ENCODE data around the gene BDKRB2.

BDKRB2 gene

GRCh38 chr14:96252323-96252998 is 47.8 kb downstream of the BDKRB2 start:
- TF ChIP-seq FOXP2 (optimal IDR thresholded peaks at IDR 0.05; ENCODE audit: borderline replicate concordance, extremely low read depth, extremely low read length, insufficient read depth) (no peak), SIN3A (IDR thresholded peaks at IDR 0.05; ENCODE audit: borderline replicate concordance, insufficient read depth, low read length) (no peak), TAF1 (IDR thresholded peaks at IDR 0.05; ENCODE audit: borderline replicate concordance, insufficient read depth, low read length) (no peak), POLR2AphosphoS5 (IDR thresholded peaks at IDR 0.05; ENCODE audit: low read depth, low read length) (no peak)
- TF ChIP-seq, protein P1, sequence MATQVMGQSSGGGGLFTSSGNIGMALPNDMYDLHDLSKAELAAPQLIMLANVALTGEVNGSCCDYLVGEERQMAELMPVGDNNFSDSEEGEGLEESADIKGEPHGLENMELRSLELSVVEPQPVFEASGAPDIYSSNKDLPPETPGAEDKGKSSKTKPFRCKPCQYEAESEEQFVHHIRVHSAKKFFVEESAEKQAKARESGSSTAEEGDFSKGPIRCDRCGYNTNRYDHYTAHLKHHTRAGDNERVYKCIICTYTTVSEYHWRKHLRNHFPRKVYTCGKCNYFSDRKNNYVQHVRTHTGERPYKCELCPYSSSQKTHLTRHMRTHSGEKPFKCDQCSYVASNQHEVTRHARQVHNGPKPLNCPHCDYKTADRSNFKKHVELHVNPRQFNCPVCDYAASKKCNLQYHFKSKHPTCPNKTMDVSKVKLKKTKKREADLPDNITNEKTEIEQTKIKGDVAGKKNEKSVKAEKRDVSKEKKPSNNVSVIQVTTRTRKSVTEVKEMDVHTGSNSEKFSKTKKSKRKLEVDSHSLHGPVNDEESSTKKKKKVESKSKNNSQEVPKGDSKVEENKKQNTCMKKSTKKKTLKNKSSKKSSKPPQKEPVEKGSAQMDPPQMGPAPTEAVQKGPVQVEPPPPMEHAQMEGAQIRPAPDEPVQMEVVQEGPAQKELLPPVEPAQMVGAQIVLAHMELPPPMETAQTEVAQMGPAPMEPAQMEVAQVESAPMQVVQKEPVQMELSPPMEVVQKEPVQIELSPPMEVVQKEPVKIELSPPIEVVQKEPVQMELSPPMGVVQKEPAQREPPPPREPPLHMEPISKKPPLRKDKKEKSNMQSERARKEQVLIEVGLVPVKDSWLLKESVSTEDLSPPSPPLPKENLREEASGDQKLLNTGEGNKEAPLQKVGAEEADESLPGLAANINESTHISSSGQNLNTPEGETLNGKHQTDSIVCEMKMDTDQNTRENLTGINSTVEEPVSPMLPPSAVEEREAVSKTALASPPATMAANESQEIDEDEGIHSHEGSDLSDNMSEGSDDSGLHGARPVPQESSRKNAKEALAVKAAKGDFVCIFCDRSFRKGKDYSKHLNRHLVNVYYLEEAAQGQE (IDR thresholded peaks at IDR 0.05; ENCODE audit: insufficient read depth in 1 of 2, low read depth in 2 of 2, low read length in 2 of 2): no peak

GRCh38 chr14:96252999-96253539 is 48.4 kb downstream of the BDKRB2 start:
- TF ChIP-seq POLR2AphosphoS5 (IDR thresholded peaks at IDR 0.05; ENCODE audit: low read depth, low read length) (no peak), SIN3A (IDR thresholded peaks at IDR 0.05; ENCODE audit: borderline replicate concordance, insufficient read depth, low read length) (no peak), TAF1 (IDR thresholded peaks at IDR 0.05; ENCODE audit: borderline replicate concordance, insufficient read depth, low read length) (no peak), FOXP2 (optimal IDR thresholded peaks at IDR 0.05; ENCODE audit: borderline replicate concordance, extremely low read depth, extremely low read length, insufficient read depth) (no peak)
- TF ChIP-seq, protein P1 (IDR thresholded peaks at IDR 0.05; ENCODE audit: insufficient read depth in 1 of 2, low read depth in 2 of 2, low read length in 2 of 2): no peak

- TF ChIP-seq TAF1 (IDR thresholded peaks at IDR 0.05; ENCODE audit: borderline replicate concordance, insufficient read depth, low read length) (no peak), POLR2AphosphoS5 (IDR thresholded peaks at IDR 0.05; ENCODE audit: low read depth, low read length) (no peak), FOXP2 (optimal IDR thresholded peaks at IDR 0.05; ENCODE audit: borderline replicate concordance, extremely low read depth, extremely low read length, insufficient read depth) (no peak), SIN3A (IDR thresholded peaks at IDR 0.05; ENCODE audit: borderline replicate concordance, insufficient read depth, low read length) (no peak)
- TF ChIP-seq, protein P1 (IDR thresholded peaks at IDR 0.05; ENCODE audit: insufficient read depth in 1 of 2, low read depth in 2 of 2, low read length in 2 of 2): no peak
Measured at GRCh38 chr14:96254687-96255086, 50.0 kb downstream of the BDKRB2 start.

- TF ChIP-seq POLR2AphosphoS5 (IDR thresholded peaks at IDR 0.05; ENCODE audit: low read depth, low read length): no peak
- no peak for TF ChIP-seq SIN3A (IDR thresholded peaks at IDR 0.05; ENCODE audit: borderline replicate concordance, insufficient read depth, low read length)
- TF ChIP-seq FOXP2 (optimal IDR thresholded peaks at IDR 0.05; ENCODE audit: borderline replicate concordance, extremely low read depth, extremely low read length, insufficient read depth): no peak
- TF ChIP-seq, protein P1 (IDR thresholded peaks at IDR 0.05; ENCODE audit: insufficient read depth in 1 of 2, low read depth in 2 of 2, low read length in 2 of 2): no peak
- no peak for TF ChIP-seq TAF1 (IDR thresholded peaks at IDR 0.05; ENCODE audit: borderline replicate concordance, insufficient read depth, low read length)
Measured at GRCh38 chr14:96255501-96256366, 51.1 kb downstream of the BDKRB2 start, which contains the start of gene BDKRB1. BDKRB1 (plus strand) TSS chr14:96256210; CDS start chr14:96263683, 7,473 bp downstream.

Measured in PFSK-1 (cell line).